PFSK-1 (cell line): ENCODE measurements around the gene ARV1.

Source experiments
- FOXP2 ChIP-seq: optimal IDR thresholded peaks from 2 replicates; pipeline ENCODE3; 2011; ENCODE audit warnings: borderline replicate concordance, control low read depth, inconsistent platforms; ENCODE audit not compliant: insufficient read depth; ENCODE audit errors: extremely low read length, extremely low read depth
- POLR2AphosphoS5 ChIP-seq: IDR thresholded peaks from 2 replicates; pipeline ENCODE4 v1.6.1; 2012; ENCODE audit warnings: low read depth, mild to moderate bottlenecking, control low read depth, low read length, moderate library complexity
- REST ChIP-seq, 2 experiments: IDR thresholded peaks; 2 replicates each; pipeline versions ENCODE4 v1.6.1 to v1.8.0; 2011 to 2012; ENCODE audit warnings: low read depth in 2 of 2, low read length in 2 of 2, control low read depth in 1 of 2, inconsistent platforms in 1 of 2, mild to moderate bottlenecking in 1 of 2, moderate library complexity in 1 of 2; ENCODE audit not compliant: insufficient read depth in 1 of 2
- SIN3A ChIP-seq: IDR thresholded peaks from 2 replicates; pipeline ENCODE4 v1.6.1; 2012; ENCODE audit warnings: mild to moderate bottlenecking, low read length, moderate library complexity, borderline replicate concordance; ENCODE audit not compliant: insufficient read depth
- TAF1 ChIP-seq: IDR thresholded peaks from 2 replicates; pipeline ENCODE4 v1.6.1; 2012; ENCODE audit warnings: low read length, control low read depth, borderline replicate concordance; ENCODE audit not compliant: insufficient read depth

Gene ARV1

GRCh38 chr1:230939806-230940489 is 38.9 kb upstream of the ARV1 start:
- no peak for TF ChIP-seq SIN3A
- TF ChIP-seq TAF1, result no peak
- no peak for TF ChIP-seq REST (IDR thresholded peaks at IDR 0.05; ENCODE audit: insufficient read depth in 1 of 2, low read depth in 2 of 2, low read length in 2 of 2)
- TF ChIP-seq POLR2AphosphoS5, result no peak
- TF ChIP-seq FOXP2, result no peak

- TF ChIP-seq TAF1 (no peak), REST (IDR thresholded peaks at IDR 0.05; ENCODE audit: insufficient read depth in 1 of 2, low read depth in 2 of 2, low read length in 2 of 2) (no peak), POLR2AphosphoS5 (no peak), FOXP2 (no peak), SIN3A (no peak)
Measured at GRCh38 chr1:230940848-230941247, 38.0 kb upstream of the ARV1 start.

GRCh38 chr1:230943048-230943593 is 35.8 kb upstream of the ARV1 start:
- TF ChIP-seq POLR2AphosphoS5, result no peak
- no peak for TF ChIP-seq REST (IDR thresholded peaks at IDR 0.05; ENCODE audit: insufficient read depth in 1 of 2, low read depth in 2 of 2, low read length in 2 of 2)
- TF ChIP-seq FOXP2, result no peak
- no peak for TF ChIP-seq SIN3A
- no peak for TF ChIP-seq TAF1

GRCh38 chr1:230948301-230948700 is 30.6 kb upstream of the ARV1 start:
- TF ChIP-seq REST (IDR thresholded peaks at IDR 0.05; ENCODE audit: insufficient read depth in 1 of 2, low read depth in 2 of 2, low read length in 2 of 2) (no peak), TAF1 (no peak), SIN3A (no peak), FOXP2 (no peak), POLR2AphosphoS5 (no peak)

- TF ChIP-seq POLR2AphosphoS5 (no peak), FOXP2 (no peak), REST (IDR thresholded peaks at IDR 0.05; ENCODE audit: insufficient read depth in 1 of 2, low read depth in 2 of 2, low read length in 2 of 2) (no peak), SIN3A (no peak), TAF1 (no peak)
Measured at GRCh38 chr1:230948903-230949302, 30.0 kb upstream of the ARV1 start.
